ENCODE data around the gene WDR87.
"Not testable (repeated sequence)": the region's sequence is repeated elsewhere in the genome, so short reads cannot be mapped to it uniquely, and the experiment has no call there.

WDR87 gene

DNA sequence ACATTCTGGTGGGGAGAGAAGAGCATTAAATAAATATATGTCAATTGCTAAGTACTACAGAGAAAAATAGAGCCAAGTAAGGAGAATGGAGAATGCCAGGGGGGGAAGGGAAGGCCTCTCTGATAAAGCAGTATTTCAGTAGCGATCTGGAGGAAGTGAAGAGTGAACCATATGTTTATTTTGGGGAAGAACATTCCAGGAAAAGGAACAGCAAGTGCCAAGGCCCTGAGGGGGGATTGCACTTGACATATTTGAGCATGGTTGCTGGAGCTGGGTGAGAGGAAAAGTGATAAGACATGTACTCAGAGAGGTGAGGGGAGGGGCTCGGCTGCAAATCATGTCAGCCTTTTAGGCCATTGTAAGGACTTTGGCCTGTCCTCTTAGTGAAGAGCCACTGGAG is 30.4 kb downstream of the WDR87 start:
- no peak for DNase-seq

DNA sequence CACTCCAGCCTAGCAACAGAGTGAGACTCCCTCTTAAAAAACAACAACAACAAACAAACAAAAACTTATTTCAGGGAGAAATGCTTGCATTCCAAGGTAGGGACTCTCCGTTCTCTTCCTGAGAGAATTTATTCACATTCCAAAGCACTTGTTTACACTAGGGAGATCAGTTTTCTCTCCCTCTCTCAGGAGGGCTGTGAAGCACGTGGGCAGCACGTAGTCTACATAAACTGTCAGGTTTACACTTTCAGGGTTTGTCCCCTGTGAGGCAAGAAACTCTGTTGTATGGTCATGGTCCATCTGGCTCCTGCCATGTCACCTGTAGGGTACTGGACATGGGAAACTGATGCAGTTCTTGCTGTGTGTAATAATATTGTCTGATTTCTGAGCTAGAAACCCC is 31.6 kb downstream of the WDR87 start:
- DNase-seq, result no peak

DNA sequence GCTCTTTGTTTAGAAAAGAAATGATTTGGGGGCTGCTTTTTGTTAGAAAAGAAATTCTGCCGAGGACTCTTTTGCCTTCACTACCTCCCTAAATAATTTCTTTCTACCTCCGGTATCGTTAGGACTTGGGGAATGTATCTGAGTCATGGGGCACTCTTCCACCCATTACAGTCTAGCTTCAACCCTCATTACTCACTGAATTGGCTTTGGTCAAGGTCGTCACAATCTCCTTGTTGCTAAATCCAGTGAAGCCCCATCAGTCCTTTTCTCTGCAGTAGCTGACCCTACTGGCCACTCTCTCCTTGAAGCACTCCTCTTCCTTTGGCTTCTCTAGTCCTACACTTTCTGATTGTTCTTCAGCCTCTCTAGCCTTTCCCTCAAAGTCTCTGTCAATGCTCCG is 34.0 kb downstream of the WDR87 start:
- no peak for DNase-seq

DNA sequence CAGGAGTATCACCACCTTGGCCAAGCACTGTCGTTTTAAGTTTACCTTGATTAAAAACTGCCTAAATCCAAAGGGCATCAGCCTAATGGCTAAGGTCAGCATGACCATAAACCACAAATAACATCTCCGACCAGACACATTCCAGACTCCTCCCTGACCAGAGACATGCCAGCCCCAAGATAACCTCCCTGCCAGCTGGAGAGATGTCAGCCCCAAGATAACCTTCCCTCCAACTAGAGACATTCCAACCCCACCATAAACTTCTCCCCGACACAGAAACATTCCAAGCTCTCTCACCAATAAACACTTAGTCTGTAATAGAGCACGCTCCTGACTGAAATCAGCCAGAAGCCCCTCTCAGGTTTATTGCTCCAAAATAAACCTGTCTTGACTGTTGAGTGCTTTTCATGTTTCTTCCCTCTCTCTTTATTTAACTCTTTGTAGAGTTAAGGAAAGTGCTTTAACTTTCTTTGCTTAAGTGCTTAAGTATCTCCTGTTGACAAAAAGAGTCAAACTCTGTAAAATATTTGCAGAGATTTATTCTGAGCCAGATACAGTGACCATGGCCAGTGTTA is 36.5 kb downstream of the WDR87 start:
- DNase-seq, result no peak

DNA sequence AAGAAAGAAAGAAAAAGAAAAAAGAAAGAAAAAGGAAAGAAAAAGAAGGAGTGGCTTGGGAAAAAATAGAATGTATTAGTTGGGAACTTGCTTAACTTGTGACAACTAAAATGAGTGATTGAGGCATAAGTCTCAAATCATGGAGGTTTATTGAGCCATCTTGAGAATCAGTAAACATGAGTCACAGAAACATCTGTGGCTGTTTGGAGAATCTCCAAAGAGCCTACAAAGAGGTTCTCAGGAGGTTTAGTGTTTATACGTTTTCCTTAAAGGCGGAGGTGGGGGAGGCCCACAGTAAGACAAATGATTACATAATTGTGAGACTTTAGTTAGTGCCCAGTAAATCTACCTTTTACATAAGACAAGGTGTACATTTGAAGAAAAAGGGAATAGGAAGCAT is 38.6 kb downstream of the WDR87 start:
- DNase-seq, result no peak

DNA sequence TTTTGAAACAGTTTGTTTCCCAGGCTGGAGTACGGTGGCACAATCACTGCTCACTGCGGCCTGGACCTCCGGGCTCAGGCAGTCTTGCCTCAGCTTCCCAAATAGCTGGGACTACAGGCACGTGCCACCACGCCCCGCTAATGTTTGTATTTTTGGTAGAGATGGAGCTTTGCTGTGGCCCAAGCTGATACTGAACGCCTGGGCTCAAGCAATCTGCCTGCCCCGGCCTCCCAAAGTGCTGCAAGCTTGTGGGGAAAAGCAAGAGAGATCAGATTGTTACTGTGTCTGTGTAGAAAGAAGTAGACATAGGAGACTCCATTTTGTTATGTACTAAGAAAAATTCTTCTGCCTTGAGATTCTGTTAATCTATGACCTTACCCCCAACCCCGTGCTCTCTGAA is 40.5 kb downstream of the WDR87 start:
- not testable (repeated sequence) for DNase-seq

DNA sequence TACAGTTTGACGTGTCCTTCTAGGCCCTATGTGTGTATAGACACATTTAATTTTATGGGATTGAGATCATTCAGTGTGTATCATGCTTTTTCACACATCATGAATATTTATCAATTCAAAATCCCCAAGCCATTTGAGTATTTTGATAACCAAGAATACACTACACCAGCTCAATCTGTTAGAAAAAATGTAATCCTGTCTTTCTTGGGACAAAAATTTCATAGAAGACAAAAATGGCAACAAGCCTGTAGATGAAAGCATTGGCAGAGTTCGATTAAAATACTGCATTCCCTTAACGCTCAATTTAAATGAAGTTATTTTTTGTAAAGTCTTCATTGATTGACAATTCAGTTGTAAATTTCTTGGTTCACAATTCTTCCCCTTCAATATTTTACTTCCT is 41.9 kb downstream of the WDR87 start:
- no peak for DNase-seq

DNA sequence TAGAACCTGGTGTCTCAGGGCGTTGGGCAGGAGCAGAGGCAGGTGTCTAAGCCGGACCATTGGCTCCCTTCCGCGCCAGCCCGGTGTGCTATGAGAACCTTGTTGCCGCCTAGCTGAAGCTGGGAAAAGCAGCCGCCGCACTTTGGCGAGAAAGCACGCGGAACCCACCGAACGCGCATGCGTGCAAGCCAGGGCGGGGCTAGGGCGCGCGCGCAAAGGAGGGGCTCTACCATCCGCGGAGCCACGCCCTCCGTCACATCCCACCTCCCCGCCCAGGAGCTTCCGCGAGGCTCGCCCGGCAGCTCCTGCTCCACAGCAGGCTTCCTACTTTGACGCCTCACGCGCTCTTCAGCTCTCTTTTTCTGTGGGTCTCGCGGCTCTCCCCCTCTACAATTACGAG is 51.3 kb downstream of the WDR87 start:
- DNase-seq, result peak in 2 of 5 experiments; percentile 8 to 9

DNA sequence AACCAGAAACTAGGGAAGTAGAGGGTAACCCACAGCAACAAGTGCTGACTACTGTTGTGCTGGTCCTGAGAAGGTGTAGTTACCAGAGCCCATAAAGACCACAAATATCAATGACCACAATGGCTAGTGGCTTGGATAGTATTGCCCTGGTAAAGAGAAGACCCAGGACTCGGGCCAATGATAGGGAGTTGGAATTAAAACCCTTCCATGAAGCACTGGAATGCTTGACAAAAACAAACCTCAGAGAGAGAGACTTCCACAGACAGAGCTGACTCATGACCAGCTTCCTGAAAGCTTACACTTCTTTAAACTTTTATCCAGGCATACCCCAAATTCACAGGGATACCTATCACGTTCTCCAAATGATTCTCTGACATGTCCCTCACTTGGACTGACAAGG is 60.5 kb downstream of the WDR87 start:
- no peak for DNase-seq

Measured in T-helper 2 cell (primary cell).